ENCODE data around the gene CDHR5. TPM values are rescaled to one million over a fixed set of nuclear protein-coding genes. Genes with fewer than 3 reads are reported as not detected.

The CDHR5 gene
- total and polyA plus RNA-seq, 7 donors, result 0.07 to 0.34 (median 0.20) TPM; not detected in 4

GRCh38 chr11:567011-567628 lies 57.6 kb downstream of the CDHR5 start:
- intact Hi-C loops (cut with DNase I), result no loop called here
- no peaks in the 10 kb centered on the region for H3K27me3 ChIP-seq (ENCODE audit: insufficient read depth in 3 of 3, low read length in 2 of 3)
- no peak for ATAC-seq
- H3K4me1 ChIP-seq, result peaks cover 7% of the 10 kb centered on the region
- DNase-seq, result peak in 1 of 2 donors; percentile 49
- H3K4me3 ChIP-seq, result peak overlapping the region; percentile 75
- no peaks in the 10 kb centered on the region for H3K36me3 ChIP-seq (ENCODE audit: insufficient read depth in 1 of 2, low read depth in 1 of 2)
- no peak for TF ChIP-seq CTCF (IDR thresholded peaks at IDR 0.05)
- peak overlapping the region; percentile 88 for H3K27ac ChIP-seq
- 76 to 88% (median 85%) methylated on average over 18 of the region's 18 CpGs for WGBS, 3 donors
- no peaks in the 10 kb centered on the region for H3K9me3 ChIP-seq

Other genes with a start within 250 kb of the CDHR5 start
- under 1 TPM in 3 of 4 donors, not detected in 1; 0.15 to 0.75 (median 0.25) TPM for gene PKP3, start 230.7 kb downstream of the CDHR5 start, total RNA-seq
- gene PKP3, start 230.7 kb downstream of the CDHR5 start, polyA plus RNA-seq, result under 1 TPM in 2 of 3 donors, not detected in 1; 0.10 to 0.13 TPM
- gene SIGIRR, start 210.0 kb downstream of the CDHR5 start, total RNA-seq, result 10 to 100 TPM in 3 of 4 donors, 1 to 10 TPM in 1; 9.9 to 15.9 (median 10.8) TPM
- gene SIGIRR, start 210.0 kb downstream of the CDHR5 start, polyA plus RNA-seq, result 10 to 100 TPM; 19.2 to 28.1 (median 20.3) TPM
- under 1 TPM in 3 of 4 donors, not detected in 1; 0.09 to 0.59 (median 0.46) TPM for gene ANO9, start 182.9 kb downstream of the CDHR5 start, total RNA-seq
- gene ANO9, start 182.9 kb downstream of the CDHR5 start, polyA plus RNA-seq, result under 1 TPM; 0.10 to 0.15 (median 0.10) TPM
- gene PTDSS2, start 174.7 kb downstream of the CDHR5 start, total RNA-seq, result 10 to 100 TPM; 15.8 to 21.1 (median 20.3) TPM
- gene PTDSS2, start 174.7 kb downstream of the CDHR5 start, polyA plus RNA-seq, result 10 to 100 TPM; 11.8 to 26.0 (median 15.4) TPM
- 100 to 1,000 TPM; 103 to 145 (median 113) TPM for gene RNH1, start 117.7 kb downstream of the CDHR5 start, total RNA-seq
- 100 to 1,000 TPM; 105 to 181 (median 105) TPM for gene RNH1, start 117.7 kb downstream of the CDHR5 start, polyA plus RNA-seq
- gene HRAS, start 89.4 kb downstream of the CDHR5 start, total RNA-seq, result 10 to 100 TPM; 43.6 to 74.7 (median 53.9) TPM
- gene HRAS, start 89.4 kb downstream of the CDHR5 start, polyA plus RNA-seq, result 10 to 100 TPM; 53.9 to 76.2 (median 66.3) TPM
- under 1 TPM; 0.30 to 0.84 (median 0.55) TPM for gene LRRC56, start 87.4 kb downstream of the CDHR5 start, total RNA-seq
- gene LRRC56, start 87.4 kb downstream of the CDHR5 start, polyA plus RNA-seq, result under 1 TPM in 2 of 3 donors, not detected in 1; 0.39 to 0.61 TPM
- gene LMNTD2, start 64.2 kb downstream of the CDHR5 start, total RNA-seq, result under 1 TPM in 2 of 4 donors, not detected in 2; 0.25 to 0.27 TPM
- gene LMNTD2, start 64.2 kb downstream of the CDHR5 start, polyA plus RNA-seq, result under 1 TPM; 0.04 to 0.12 (median 0.09) TPM
- 1 to 10 TPM in 1 of 4 donors, under 1 TPM in 2, not detected in 1; 0.78 to 1.2 (median 0.84) TPM for gene RASSF7, start 64.0 kb downstream of the CDHR5 start, total RNA-seq
- 1 to 10 TPM in 1 of 3 donors, under 1 TPM in 2; 0.65 to 1.4 (median 1.00) TPM for gene RASSF7, start 64.0 kb downstream of the CDHR5 start, polyA plus RNA-seq
- 10 to 100 TPM; 19.8 to 31.2 (median 25.0) TPM for gene PHRF1, start 48.5 kb downstream of the CDHR5 start, total RNA-seq
- gene PHRF1, start 48.5 kb downstream of the CDHR5 start, polyA plus RNA-seq, result 10 to 100 TPM; 11.7 to 19.5 (median 13.5) TPM
- 10 to 100 TPM in 3 of 4 donors, 1 to 10 TPM in 1; 7.5 to 23.1 (median 15.2) TPM for gene IRF7, start 9.0 kb downstream of the CDHR5 start, total RNA-seq
- 10 to 100 TPM in 2 of 3 donors, 1 to 10 TPM in 1; 9.4 to 13.2 (median 12.9) TPM for gene IRF7, start 9.0 kb downstream of the CDHR5 start, polyA plus RNA-seq
- gene SCT, start 2.2 kb upstream of the CDHR5 start, total RNA-seq, result 1 to 10 TPM in 2 of 4 donors, under 1 TPM in 1, not detected in 1; 0.89 to 4.8 (median 1.8) TPM
- under 1 TPM in 1 of 3 donors, not detected in 2; 0.44 TPM for gene SCT, start 2.2 kb upstream of the CDHR5 start, polyA plus RNA-seq
- gene DRD4, start 12.3 kb upstream of the CDHR5 start, total RNA-seq, result 1 to 10 TPM in 2 of 4 donors, under 1 TPM in 1, not detected in 1; 0.55 to 1.2 (median 1.1) TPM
- under 1 TPM in 2 of 3 donors, not detected in 1; 0.14 to 0.18 TPM for gene DRD4, start 12.3 kb upstream of the CDHR5 start, polyA plus RNA-seq
- 10 to 100 TPM; 15.0 to 30.0 (median 21.0) TPM for gene DEAF1, start 70.3 kb upstream of the CDHR5 start, total RNA-seq
- gene DEAF1, start 70.3 kb upstream of the CDHR5 start, polyA plus RNA-seq, result 10 to 100 TPM; 12.5 to 18.1 (median 15.3) TPM
- 10 to 100 TPM in 2 of 4 donors, 1 to 10 TPM in 2; 5.9 to 15.7 (median 9.7) TPM for gene TMEM80, start 70.9 kb upstream of the CDHR5 start, total RNA-seq
- gene TMEM80, start 70.9 kb upstream of the CDHR5 start, polyA plus RNA-seq, result 10 to 100 TPM in 2 of 3 donors, 1 to 10 TPM in 1; 7.4 to 16.3 (median 10.1) TPM
- 1 to 10 TPM in 3 of 4 donors, under 1 TPM in 1; 0.89 to 3.1 (median 1.5) TPM for gene EPS8L2, start 81.3 kb upstream of the CDHR5 start, total RNA-seq
- under 1 TPM; 0.47 to 0.63 (median 0.56) TPM for gene EPS8L2, start 81.3 kb upstream of the CDHR5 start, polyA plus RNA-seq
- gene TALDO1, start 122.5 kb upstream of the CDHR5 start, total RNA-seq, result 100 to 1,000 TPM in 1 of 4 donors, 10 to 100 TPM in 3; 77.7 to 140 (median 81.8) TPM
- gene TALDO1, start 122.5 kb upstream of the CDHR5 start, polyA plus RNA-seq, result 10 to 100 TPM; 58.7 to 77.6 (median 65.9) TPM
- 10 to 100 TPM; 13.6 to 32.6 (median 22.2) TPM for gene GATD1, start 152.5 kb upstream of the CDHR5 start, total RNA-seq
- 10 to 100 TPM; 11.0 to 20.9 (median 17.7) TPM for gene GATD1, start 152.5 kb upstream of the CDHR5 start, polyA plus RNA-seq
- under 1 TPM in 1 of 4 donors, not detected in 3; 0.22 TPM for gene CEND1, start 165.1 kb upstream of the CDHR5 start, total RNA-seq
- under 1 TPM; 0.09 to 0.33 (median 0.11) TPM for gene CEND1, start 165.1 kb upstream of the CDHR5 start, polyA plus RNA-seq
- gene SLC25A22, start 173.3 kb upstream of the CDHR5 start, total RNA-seq, result 1 to 10 TPM; 1.5 to 2.9 (median 2.2) TPM
- gene SLC25A22, start 173.3 kb upstream of the CDHR5 start, polyA plus RNA-seq, result 1 to 10 TPM in 1 of 3 donors, under 1 TPM in 2; 0.49 to 4.3 (median 0.56) TPM
- 10 to 100 TPM in 3 of 4 donors, 1 to 10 TPM in 1; 8.7 to 13.8 (median 10.4) TPM for gene PIDD1, start 180.3 kb upstream of the CDHR5 start, total RNA-seq
- gene PIDD1, start 180.3 kb upstream of the CDHR5 start, polyA plus RNA-seq, result 10 to 100 TPM in 2 of 3 donors, 1 to 10 TPM in 1; 9.4 to 16.2 (median 10.9) TPM
- 1,000 to 10,000 TPM; 1,082 to 1,565 (median 1,354) TPM for gene RPLP2, start 185.0 kb upstream of the CDHR5 start, total RNA-seq
- gene RPLP2, start 185.0 kb upstream of the CDHR5 start, polyA plus RNA-seq, result 1,000 to 10,000 TPM in 1 of 3 donors, 100 to 1,000 TPM in 2; 779 to 1,781 (median 798) TPM
- 100 to 1,000 TPM; 125 to 247 (median 175) TPM for gene PNPLA2, start 194.0 kb upstream of the CDHR5 start, total RNA-seq
- 10 to 100 TPM; 64.8 to 87.9 (median 83.8) TPM for gene PNPLA2, start 194.0 kb upstream of the CDHR5 start, polyA plus RNA-seq
- 1 to 10 TPM; 2.4 to 8.9 (median 4.1) TPM for gene CRACR2B, start 203.0 kb upstream of the CDHR5 start, total RNA-seq
- 1 to 10 TPM; 1.9 to 6.4 (median 2.8) TPM for gene CRACR2B, start 203.0 kb upstream of the CDHR5 start, polyA plus RNA-seq
- 100 to 1,000 TPM; 149 to 175 (median 161) TPM for gene CD151, start 208.0 kb upstream of the CDHR5 start, total RNA-seq
- 100 to 1,000 TPM; 158 to 358 (median 224) TPM for gene CD151, start 208.0 kb upstream of the CDHR5 start, polyA plus RNA-seq
- gene POLR2L, start 217.6 kb upstream of the CDHR5 start, total RNA-seq, result 100 to 1,000 TPM; 113 to 205 (median 156) TPM
- 100 to 1,000 TPM; 114 to 178 (median 176) TPM for gene POLR2L, start 217.6 kb upstream of the CDHR5 start, polyA plus RNA-seq
- gene TSPAN4, start 217.9 kb upstream of the CDHR5 start, total RNA-seq, result 10 to 100 TPM; 13.9 to 22.1 (median 16.8) TPM
- 10 to 100 TPM; 11.4 to 38.5 (median 25.1) TPM for gene TSPAN4, start 217.9 kb upstream of the CDHR5 start, polyA plus RNA-seq

All from psoas muscle (tissue), 8 donors.